Heart left ventricle (tissue), 16 donors: ENCODE results near the gene COL4A6. TPM values are rescaled to one million over a fixed set of nuclear protein-coding genes. Genes with fewer than 3 reads are reported as not detected.
"Not testable (repeated sequence)": the region's sequence is repeated elsewhere in the genome, so short reads cannot be mapped to it uniquely, and the experiment has no call there.

Experiments
- ATAC-seq, 4 donors: fragments of 200-7000 bp; cut with Tn5 transposase; one replicate each; pipeline ENCODE4 v1.9.1; 2020 to 2022; ENCODE audit warnings: moderate library complexity in 4 of 4, mild to moderate bottlenecking in 3 of 4, moderate number of reproducible peaks in 1 of 4
- DNase-seq, 5 donors: peaks; one replicate each; pipeline ENCODE4 v3.0.0-alpha.2; 2020
- H3K27ac ChIP-seq, 12 donors: fragments of 200-600 bp; sonication (generic) in 4 of 12; one replicate each; pipeline versions ENCODE4 v1.5.0 to v1.8.0; 2016 to 2022; ENCODE audit warnings: mild to moderate bottlenecking in 2 of 12
- H3K27me3 ChIP-seq, 9 donors: fragments of 200-600 bp; sonication (generic) in 2 of 9; one replicate each; pipeline versions ENCODE4 v1.5.1 to v1.8.0; 2016 to 2022; ENCODE audit warnings: mild to moderate bottlenecking in 3 of 9
- H3K36me3 ChIP-seq, 9 donors: fragments of 200-600 bp; sonication (generic) in 2 of 9; one replicate each; pipeline versions ENCODE4 v1.5.0 to v1.8.0; 2018 to 2022; ENCODE audit warnings: mild to moderate bottlenecking in 2 of 9
- H3K4me1 ChIP-seq, 12 donors: fragments of 200-600 bp; sonication (generic) in 4 of 12; one replicate each; pipeline versions ENCODE4 v1.5.0 to v1.8.0; 2016 to 2022; ENCODE audit warnings: mild to moderate bottlenecking in 3 of 12
- H3K4me3 ChIP-seq, 12 donors: fragments of 200-600 bp; sonication (generic) in 4 of 12; one replicate each; pipeline versions ENCODE4 v1.5.0 to v1.8.0; 2017 to 2022; ENCODE audit warnings: mild to moderate bottlenecking in 9 of 12, moderate library complexity in 4 of 12
- H3K9me3 ChIP-seq, 12 donors: fragments of 200-600 bp; sonication (generic) in 4 of 12; one replicate each; pipeline versions ENCODE4 v1.5.0 to v1.8.0; 2016 to 2022; ENCODE audit warnings: mild to moderate bottlenecking in 1 of 12
- CTCF ChIP-seq, 12 donors: fragments of 200-600 bp; sonication (generic) in 4 of 12; IDR thresholded peaks; one replicate each; pipeline versions ENCODE4 v1.5.0 to v1.8.0; 2018 to 2022; ENCODE audit warnings: antibody characterized with exemption in 12 of 12, mild to moderate bottlenecking in 5 of 12
- POLR2A ChIP-seq, 2 donors: fragments of 450-650 bp; IDR thresholded peaks; one replicate each; pipeline ENCODE4 v1.6.1; 2017; ENCODE audit warnings: antibody characterized with exemption in 2 of 2, mild to moderate bottlenecking in 2 of 2, moderate library complexity in 2 of 2
- WGBS, 4 donors: extraction: QIAGEN DNeasy Blood & Tissue Kit in 2 of 4; methylation state at CpG; one replicate each; pipeline versions ENCODE4 v1.1.5 to v1.1.7; 2013 to 2018; 5-methylcytosine and 5-hydroxymethylcytosine counted together
- intact Hi-C, 10 donors: fragments of 100-400 bp; cut with DNase I; formaldehyde crosslinking; loops; one replicate each; pipeline versions ENCODE4 v1.11.1 to v1.14.2; 2022
- polyA plus RNA-seq, 2 donors: library from polyadenylated mRNA; stranded (reverse); fragments of 200-250 nt; gene quantifications; one replicate each; pipeline ENCODE4 v1.2.3, GENCODE V29; 2013
- total RNA-seq, 9 donors: library from RNA; depleted of rRNA in 2 of 9; stranded (reverse); fragments of >200 nt in 2 of 9; fragmentation: NEBNext Ultra II Directional in 3 of 9; extraction: Animal tissue kit (Norgen Biotek cat#: 25700) in 3 of 9; gene quantifications; one replicate each; pipeline versions ENCODE4 v1.1.0 to v1.2.4, GENCODE V29; 2016 to 2023
- donor health status: ischemic (EF 13 %, LVEDD 7.1; RV severe dilation, severe dysfunction).
- donor health status: healthy with polysubstance abuse.
- donor health status: DM: no; HTN: yes; CAD: no.
- donor health status: DM: no; HTN: no; CAD: no.
- donor health status: ischemic (EF 25% LVEDD 6.9; RV normal size, moderate dysfunction).
- donor health status: ischemic (EF 25% LVEDD 5.7; RV mildly dilated, moderate dysfunction).
- donor health status: healthy.
- donor health status: DM: yes; HTN: yes; CAD: no.
- donor health status: ischemic (EF 35%, LVEDD 5.7; RV mildly dilated, moderate dysfunction).
- donor health status: nonischemic (EF 11% LVEDD 7.7; RV severe dilation, severe dysfunction).
- donor health status: DM: yes; HTN: yes; CAD: no.
- donor health status: PGD.
- donor health status: ischemic (EF 29% LVEDD 5.4; RV normal size, mild dysfunction).
- donor health status: nonischemic (EF 23%, LVEDD 6.1; RV moderate dilation, normal function).

The COL4A6 gene
- total and polyA plus RNA-seq, 11 donors, result 2.9 to 14.0 (median 7.2) TPM

- intact Hi-C loops, result loop anchor here in 1 of 10 donors (5.0 kb wide), 1 partner anchor 73 kb away; no protein-coding TSS in a partner anchor
- H3K27me3 ChIP-seq, result no peaks in the 10 kb centered on the region
- TF ChIP-seq CTCF (IDR thresholded peaks at IDR 0.05) (no peak), POLR2A (IDR thresholded peaks at IDR 0.05) (no peak)
- no peaks in the 10 kb centered on the region for H3K4me1 ChIP-seq
- DNase-seq, result no peak
- no peaks in the 10 kb centered on the region for H3K9me3 ChIP-seq
- no peak for ATAC-seq
- H3K27ac ChIP-seq, result no peak overlapping the region
- 64 to 80% (median 70%) methylated on average over 2 of the region's 2 CpGs for WGBS, 4 donors
- no peaks in the 10 kb centered on the region for H3K36me3 ChIP-seq
- no peak overlapping the region for H3K4me3 ChIP-seq
These were observed 58.0 kb downstream of the COL4A6 start for GRCh38 chrX:108380222-108380621.

- intact Hi-C loops, H3K36me3 ChIP-seq, H3K27ac ChIP-seq, ATAC-seq, DNase-seq, H3K9me3 ChIP-seq, H3K27me3 ChIP-seq, H3K4me1 ChIP-seq, H3K4me3 ChIP-seq: not testable (repeated sequence)
- 44 to 55% (median 49%) methylated on average over 11 of the region's 11 CpGs for WGBS, 4 donors
These were observed 61.4 kb downstream of the COL4A6 start for GRCh38 chrX:108376821-108377220.

GRCh38 chrX:108375591-108375990, 62.6 kb downstream of the COL4A6 start:
- H3K27ac ChIP-seq, H3K4me1 ChIP-seq, H3K27me3 ChIP-seq, H3K9me3 ChIP-seq, H3K4me3 ChIP-seq, ATAC-seq, DNase-seq, H3K36me3 ChIP-seq, intact Hi-C loops: not testable (repeated sequence)
- WGBS, 4 donors, result 45 to 77% (median 55%) methylated on average over 2 of the region's 2 CpGs

- H3K27me3 ChIP-seq, result peaks cover 0 to 14% (median 0%) of the 10 kb centered on the region in 9 donors
- H3K9me3 ChIP-seq, result no peaks in the 10 kb centered on the region
- intact Hi-C loops, result no loop called here
- 85 to 100% (median 94%) methylated on average over 1 of the region's 1 CpG for WGBS, 4 donors
- H3K27ac ChIP-seq, result no peak overlapping the region
- H3K4me1 ChIP-seq, result no peaks in the 10 kb centered on the region
- TF ChIP-seq CTCF (IDR thresholded peaks at IDR 0.05), result no peak
- no peak for DNase-seq
- no peak overlapping the region for H3K4me3 ChIP-seq
- no peak for ATAC-seq
- no peaks in the 10 kb centered on the region for H3K36me3 ChIP-seq
These were observed 71.4 kb downstream of the COL4A6 start for GRCh38 chrX:108366644-108367406.

GRCh38 chrX:108362026-108362425, 76.2 kb downstream of the COL4A6 start:
- H3K36me3 ChIP-seq, result no peaks in the 10 kb centered on the region
- H3K27ac ChIP-seq, result no peak overlapping the region
- peaks cover 0 to 21% (median 0%) of the 10 kb centered on the region in 9 donors for H3K27me3 ChIP-seq
- 22 to 45% (median 35%) methylated on average over 1 of the region's 1 CpG for WGBS, 4 donors
- DNase-seq (no peak), ATAC-seq (no peak)
- no peak overlapping the region for H3K4me3 ChIP-seq
- no peaks in the 10 kb centered on the region for H3K9me3 ChIP-seq
- H3K4me1 ChIP-seq, result no peaks in the 10 kb centered on the region
- intact Hi-C loops, result no loop called here
- TF ChIP-seq POLR2A (IDR thresholded peaks at IDR 0.05) (no peak), CTCF (IDR thresholded peaks at IDR 0.05) (no peak)
